ENCODE measurements around the gene CGB1. TPM values are rescaled to one million over a fixed set of nuclear protein-coding genes. Genes with fewer than 3 reads are reported as not detected.

Gene CGB1
- total and polyA plus RNA-seq, 4 donors, result not detected

GRCh38 chr19:49069026-49069425, 32.3 kb upstream of the CGB1 start:
- Histone ChIP-seq H3K27ac (ENCODE audit: low read depth in 1 of 2, low read length in 2 of 2) (no peak overlapping the region), H3K9me3 (ENCODE audit: control insufficient read depth in 4 of 4, low read length in 3 of 4) (no peaks in the 10 kb centered on the region), H3K27me3 (ENCODE audit: control insufficient read depth in 4 of 4, insufficient read depth in 4 of 4, low read length in 3 of 4) (peaks cover 3 to 8% (median 3%) of the 10 kb centered on the region in 4 donors), H3K9ac (ENCODE audit: low read depth in 1 of 2, low read length in 2 of 2) (no peak overlapping the region), H3K36me3 (ENCODE audit: control insufficient read depth in 4 of 4, insufficient read depth in 3 of 4, low read depth in 1 of 4, low read length in 3 of 4) (no peaks in the 10 kb centered on the region), H3K4me3 (ENCODE audit: low read depth in 1 of 3, low read length in 3 of 3) (no peak overlapping the region), H3K4me1 (ENCODE audit: control insufficient read depth in 4 of 4, insufficient read depth in 4 of 4, low read length in 3 of 4) (no peaks in the 10 kb centered on the region)
- no peak for DNase-seq (ENCODE audit: low spot score)
- WGBS, result 93% methylated on average over 9 of the region's 9 CpGs
- no peak for TF ChIP-seq RXRA (IDR thresholded peaks at IDR 0.05)
- no peak for TF ChIP-seq EGR1 (IDR thresholded peaks at IDR 0.05; ENCODE audit: low read depth in 2 of 2)
- TF ChIP-seq FOXA1 (IDR thresholded peaks at IDR 0.05), result no peak
- TF ChIP-seq SP1 (IDR thresholded peaks at IDR 0.05), result no peak
- TF ChIP-seq TAF1 (conservative IDR thresholded peaks at IDR 0.05), result no peak
- TF ChIP-seq MAX (IDR thresholded peaks at IDR 0.05), result no peak

- no peaks in the 10 kb centered on the region for H3K4me1 ChIP-seq (ENCODE audit: control insufficient read depth in 4 of 4, insufficient read depth in 4 of 4, low read length in 3 of 4)
- H3K4me3 ChIP-seq (ENCODE audit: low read depth in 1 of 3, low read length in 3 of 3), result no peak overlapping the region
- 50% methylated on average over 3 of the region's 3 CpGs for WGBS
- no peak overlapping the region for H3K27ac ChIP-seq (ENCODE audit: low read depth in 1 of 2, low read length in 2 of 2)
- peaks cover 0 to 5% (median 1%) of the 10 kb centered on the region in 4 donors for H3K27me3 ChIP-seq (ENCODE audit: control insufficient read depth in 4 of 4, insufficient read depth in 4 of 4, low read length in 3 of 4)
- H3K36me3 ChIP-seq (ENCODE audit: control insufficient read depth in 4 of 4, insufficient read depth in 3 of 4, low read depth in 1 of 4, low read length in 3 of 4), result no peaks in the 10 kb centered on the region
- H3K9me3 ChIP-seq (ENCODE audit: control insufficient read depth in 4 of 4, low read length in 3 of 4), result no peaks in the 10 kb centered on the region
- no peak for TF ChIP-seq ATF3 (IDR thresholded peaks at IDR 0.05)
- TF ChIP-seq EGR1 (IDR thresholded peaks at IDR 0.05; ENCODE audit: low read depth in 2 of 2), result no peak
- no peak for TF ChIP-seq MAX (IDR thresholded peaks at IDR 0.05)
- TF ChIP-seq HNF4G (IDR thresholded peaks at IDR 0.05), result no peak
- no peak for TF ChIP-seq RXRA (IDR thresholded peaks at IDR 0.05)
- no peak for TF ChIP-seq FOXA2 (IDR thresholded peaks at IDR 0.05)
- no peak for TF ChIP-seq JUND (IDR thresholded peaks at IDR 0.05)
- TF ChIP-seq FOXA1 (IDR thresholded peaks at IDR 0.05), result no peak
- no peak for TF ChIP-seq SP1 (IDR thresholded peaks at IDR 0.05)
- TF ChIP-seq TAF1 (conservative IDR thresholded peaks at IDR 0.05), result no peak
- no peak for TF ChIP-seq HNF4A (conservative IDR thresholded peaks at IDR 0.05)
- TF ChIP-seq GABPA (IDR thresholded peaks at IDR 0.05 in 1 of 2, conservative IDR thresholded peaks at IDR 0.05 in 1 of 2), result no peak
- no peak for TF ChIP-seq NR2F2 (IDR thresholded peaks at IDR 0.05)
- TF ChIP-seq CTCF (IDR thresholded peaks at IDR 0.05; ENCODE audit: low read depth, low read length, missing input control), result no peak
- no peak for TF ChIP-seq YY1 (IDR thresholded peaks at IDR 0.05)
- no peak for TF ChIP-seq REST (IDR thresholded peaks at IDR 0.05)
- TF ChIP-seq RAD21 (IDR thresholded peaks at IDR 0.05), result no peak
- no peak for DNase-seq (ENCODE audit: low spot score)
- H3K9ac ChIP-seq (ENCODE audit: low read depth in 1 of 2, low read length in 2 of 2), result no peak overlapping the region
Observed at GRCh38 chr19:49067554-49067953, 30.9 kb upstream of the CGB1 start.
